ENCODE data around the gene UTS2B. TPM values are rescaled to one million over a fixed set of nuclear protein-coding genes. Genes with fewer than 3 reads are reported as not detected.

UTS2B gene
- total RNA-seq, 2 experiments from 2014 or later: not detected

DNA sequence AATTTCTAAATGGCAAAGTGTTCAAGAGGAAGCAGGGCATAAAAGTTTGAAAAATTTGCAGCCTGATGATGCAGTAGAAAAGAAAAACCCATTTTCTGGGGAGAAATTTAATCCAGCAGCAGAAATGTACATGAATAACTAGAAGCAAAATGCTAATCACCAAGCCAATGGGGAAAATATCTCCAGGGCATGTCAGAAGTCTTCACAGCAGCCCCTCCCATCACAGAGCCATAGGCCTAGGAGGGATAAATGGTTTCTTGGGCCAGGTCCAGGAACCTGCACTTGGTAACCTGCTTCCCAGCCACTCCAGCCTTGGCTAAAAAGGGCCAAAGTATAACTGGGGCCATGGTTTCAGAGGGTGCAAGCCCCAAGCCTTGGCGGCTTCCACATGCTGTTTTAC is 108.7 kb downstream of the UTS2B start:
- no peaks in the 10 kb centered on the region for H3K36me3 ChIP-seq (ENCODE audit: insufficient read depth, low read length)
- Mint-ChIP-seq H3K27ac (no peak overlapping the region), H3K4me3 (no peak overlapping the region), H3K27me3 (peaks cover 5% of the 10 kb centered on the region), H3K4me1 (ENCODE audit: low read depth) (no peaks in the 10 kb centered on the region), H3K9me3 (no peaks in the 10 kb centered on the region), H3K36me3 (ENCODE audit: low read depth) (no peaks in the 10 kb centered on the region)
- intact Hi-C loops (cut with DNase I, micrococcal nuclease): no loop called here
- ChIA-PET CTCF (no interaction called here), POLR2A (no interaction called here)
- H3K4me3 ChIP-seq (ENCODE audit: low read length): no peak overlapping the region
- H3K9me3 ChIP-seq (ENCODE audit: control insufficient read depth in 1 of 2, insufficient read depth in 1 of 2, low read length in 2 of 2): peaks cover 0 to 2% of the 10 kb centered on the region in 2 experiments
- H3K4me1 ChIP-seq (ENCODE audit: insufficient read depth, low read length): no peaks in the 10 kb centered on the region
- no peak for ATAC-seq (ENCODE audit: poor library complexity)
- TF ChIP-seq, protein P1, sequence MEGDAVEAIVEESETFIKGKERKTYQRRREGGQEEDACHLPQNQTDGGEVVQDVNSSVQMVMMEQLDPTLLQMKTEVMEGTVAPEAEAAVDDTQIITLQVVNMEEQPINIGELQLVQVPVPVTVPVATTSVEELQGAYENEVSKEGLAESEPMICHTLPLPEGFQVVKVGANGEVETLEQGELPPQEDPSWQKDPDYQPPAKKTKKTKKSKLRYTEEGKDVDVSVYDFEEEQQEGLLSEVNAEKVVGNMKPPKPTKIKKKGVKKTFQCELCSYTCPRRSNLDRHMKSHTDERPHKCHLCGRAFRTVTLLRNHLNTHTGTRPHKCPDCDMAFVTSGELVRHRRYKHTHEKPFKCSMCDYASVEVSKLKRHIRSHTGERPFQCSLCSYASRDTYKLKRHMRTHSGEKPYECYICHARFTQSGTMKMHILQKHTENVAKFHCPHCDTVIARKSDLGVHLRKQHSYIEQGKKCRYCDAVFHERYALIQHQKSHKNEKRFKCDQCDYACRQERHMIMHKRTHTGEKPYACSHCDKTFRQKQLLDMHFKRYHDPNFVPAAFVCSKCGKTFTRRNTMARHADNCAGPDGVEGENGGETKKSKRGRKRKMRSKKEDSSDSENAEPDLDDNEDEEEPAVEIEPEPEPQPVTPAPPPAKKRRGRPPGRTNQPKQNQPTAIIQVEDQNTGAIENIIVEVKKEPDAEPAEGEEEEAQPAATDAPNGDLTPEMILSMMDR (IDR thresholded peaks at IDR 0.05): no peak
- H3K27me3 ChIP-seq (ENCODE audit: control insufficient read depth in 1 of 2, insufficient read depth in 2 of 2, low read length in 2 of 2): no peaks in the 10 kb centered on the region
- no peak overlapping the region for H3K27ac ChIP-seq (ENCODE audit: low read depth in 1 of 2, low read length in 2 of 2)
- DNase-seq: no peak

DNA sequence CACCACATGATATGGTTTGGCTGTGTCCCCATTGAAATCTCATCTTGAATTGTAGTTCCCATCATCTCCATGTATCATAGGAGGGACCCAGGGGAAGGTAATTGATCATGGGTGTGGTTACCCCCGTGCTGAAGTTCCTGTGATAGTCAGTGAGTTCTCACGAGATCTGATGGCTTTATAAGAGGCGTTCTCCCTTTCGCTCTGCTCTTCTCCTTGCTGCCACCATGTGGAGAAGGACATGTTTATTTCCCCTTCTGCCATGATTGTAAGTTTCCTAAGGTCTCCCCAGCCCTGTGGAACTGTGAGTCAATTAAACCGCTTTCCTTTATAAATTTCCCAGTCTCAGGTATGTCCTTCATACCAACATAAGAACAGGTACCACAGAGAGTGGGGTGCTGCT is 109.4 kb downstream of the UTS2B start:
- no peaks in the 10 kb centered on the region for H3K4me1 ChIP-seq (ENCODE audit: insufficient read depth, low read length)
- H3K9me3 Mint-ChIP-seq: no peaks in the 10 kb centered on the region

DNA sequence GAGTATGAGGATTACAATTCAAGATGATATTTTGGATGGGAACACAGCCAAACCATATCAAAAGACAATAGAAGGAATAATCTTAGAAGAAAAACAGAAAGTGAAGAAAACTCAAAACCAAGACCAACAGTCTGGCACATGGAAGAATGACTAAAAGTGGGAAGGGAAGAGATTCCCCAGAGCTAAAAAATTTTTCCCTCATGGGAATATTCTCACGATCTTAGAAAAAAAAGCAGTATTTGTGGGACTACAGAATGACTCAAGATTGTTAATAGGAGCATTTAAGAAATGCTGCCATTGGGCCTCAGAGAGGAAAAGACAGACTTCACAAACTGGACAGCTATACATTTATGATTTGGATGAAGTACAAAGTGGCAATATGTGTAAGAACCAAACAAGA is 113.0 kb downstream of the UTS2B start:
- Histone ChIP-seq H3K9me3 (ENCODE audit: control insufficient read depth in 1 of 2, insufficient read depth in 1 of 2, low read length in 2 of 2) (peaks cover 0 to 3% of the 10 kb centered on the region in 2 experiments), H3K36me3 (ENCODE audit: insufficient read depth, low read length) (no peaks in the 10 kb centered on the region), H3K27ac (ENCODE audit: low read depth in 1 of 2, low read length in 2 of 2) (no peak overlapping the region), H3K4me1 (ENCODE audit: insufficient read depth, low read length) (no peaks in the 10 kb centered on the region), H3K27me3 (ENCODE audit: control insufficient read depth in 1 of 2, insufficient read depth in 2 of 2, low read length in 2 of 2) (no peaks in the 10 kb centered on the region), H3K4me3 (ENCODE audit: low read length) (no peak overlapping the region)
- ChIA-PET POLR2A (no interaction called here), CTCF (no interaction called here)
- TF ChIP-seq, protein P1 (IDR thresholded peaks at IDR 0.05): no peak
- H3K27me3 Mint-ChIP-seq: peaks cover 2% of the 10 kb centered on the region
- DNase-seq (no peak), ATAC-seq (ENCODE audit: poor library complexity) (no peak)
- H3K4me3 Mint-ChIP-seq: no peak overlapping the region
- no peaks in the 10 kb centered on the region for H3K36me3 Mint-ChIP-seq (ENCODE audit: low read depth)
- no peak overlapping the region for H3K27ac Mint-ChIP-seq
- H3K9me3 Mint-ChIP-seq: no peaks in the 10 kb centered on the region
- H3K4me1 Mint-ChIP-seq (ENCODE audit: low read depth): no peaks in the 10 kb centered on the region
- intact Hi-C loops (cut with DNase I, micrococcal nuclease): no loop called here

More for the DNA sequence above, 109.4 kb downstream of the UTS2B start:
- Histone ChIP-seq H3K4me3 (ENCODE audit: low read length) (no peak overlapping the region), H3K27me3 (ENCODE audit: control insufficient read depth in 1 of 2, insufficient read depth in 2 of 2, low read length in 2 of 2) (no peaks in the 10 kb centered on the region), H3K36me3 (ENCODE audit: insufficient read depth, low read length) (no peaks in the 10 kb centered on the region), H3K9me3 (ENCODE audit: control insufficient read depth in 1 of 2, insufficient read depth in 1 of 2, low read length in 2 of 2) (peaks cover 0 to 5% of the 10 kb centered on the region in 2 experiments), H3K27ac (ENCODE audit: low read depth in 1 of 2, low read length in 2 of 2) (no peak overlapping the region)
- TF ChIP-seq, protein P1 (IDR thresholded peaks at IDR 0.05): no peak
- intact Hi-C loops (cut with DNase I, micrococcal nuclease): no loop called here
- no peaks in the 10 kb centered on the region for H3K4me1 Mint-ChIP-seq (ENCODE audit: low read depth)
- H3K27me3 Mint-ChIP-seq: peaks cover 5% of the 10 kb centered on the region
- no peak overlapping the region for H3K27ac Mint-ChIP-seq
- ATAC-seq (ENCODE audit: poor library complexity): no peak
- ChIA-PET CTCF (no interaction called here), POLR2A (no interaction called here)
- H3K4me3 Mint-ChIP-seq: no peak overlapping the region
- no peaks in the 10 kb centered on the region for H3K36me3 Mint-ChIP-seq (ENCODE audit: low read depth)
- DNase-seq: no peak

Other genes starting within 250 kb of the UTS2B start
- not detected for gene OSTN, start 131.3 kb downstream of the UTS2B start, total RNA-seq
- gene CCDC50, start 1.1 kb downstream of the UTS2B start, total RNA-seq: 10 to 100 TPM; 16.7 to 16.8 TPM
- not detected for gene PYDC2, start 130.6 kb upstream of the UTS2B start, total RNA-seq

All from CD4-positive, alpha-beta T cell (primary cell).